ENCODE data around the gene APMAP. TPM values are rescaled to one million over a fixed set of nuclear protein-coding genes. Genes with fewer than 3 reads are reported as not detected.

Gene APMAP
- total and polyA plus RNA-seq, 2 experiments from 2014 or later, result 110 to 123 TPM

GRCh38 chr20:24957326-24958016, 35.1 kb downstream of the APMAP start:
- no peaks in the 10 kb centered on the region for H3K9me2 ChIP-seq (replicated peaks; ENCODE audit: insufficient read depth)
- H3K4me2 ChIP-seq, result no peak overlapping the region
- no peaks in the 10 kb centered on the region for H3K27me3 ChIP-seq
- no peak overlapping the region for H2AFZ ChIP-seq
- H3K9me3 ChIP-seq (ENCODE audit: low read depth), result no peaks in the 10 kb centered on the region
- H3K36me3 ChIP-seq (replicated peaks; ENCODE audit: insufficient read depth, low read depth), result no peaks in the 10 kb centered on the region
- no peak overlapping the region for H3K4me3 ChIP-seq
- TF ChIP-seq EZH2 (IDR thresholded peaks at IDR 0.05; ENCODE audit: borderline replicate concordance), result no peak
- TF ChIP-seq EZH2phosphoT487 (IDR thresholded peaks at IDR 0.05; ENCODE audit: low read depth, severe bottlenecking, unreplicated experiment), result no peak
- TF ChIP-seq CTCF (IDR thresholded peaks at IDR 0.05; ENCODE audit: poor library complexity), result no peak
- WGBS (ENCODE audit: low lambda C conversion rate, missing lambda C conversion rate), result 94% methylated on average over 18 of the region's 18 CpGs
- no peak for DNase-seq (ENCODE audit: low spot score)
- H3K27ac ChIP-seq, result no peak overlapping the region
- H4K20me1 ChIP-seq (ENCODE audit: insufficient read depth, poor library complexity, severe bottlenecking), result no peaks in the 10 kb centered on the region
- H3K4me1 ChIP-seq (ENCODE audit: insufficient read depth), result no peaks in the 10 kb centered on the region
- no peaks in the 10 kb centered on the region for H3K79me2 ChIP-seq

GRCh38 chr20:24956001-24956841, 36.3 kb downstream of the APMAP start:
- H3K9me2 ChIP-seq (replicated peaks; ENCODE audit: insufficient read depth), result no peaks in the 10 kb centered on the region
- no peak for TF ChIP-seq EZH2 (IDR thresholded peaks at IDR 0.05; ENCODE audit: borderline replicate concordance)
- TF ChIP-seq CTCF (IDR thresholded peaks at IDR 0.05; ENCODE audit: poor library complexity), result no peak
- no peak for TF ChIP-seq EZH2phosphoT487 (IDR thresholded peaks at IDR 0.05; ENCODE audit: low read depth, severe bottlenecking, unreplicated experiment)
- no peaks in the 10 kb centered on the region for H3K9me3 ChIP-seq (ENCODE audit: low read depth)
- 96% methylated on average over 22 of the region's 22 CpGs for WGBS (ENCODE audit: low lambda C conversion rate, missing lambda C conversion rate)
- no peaks in the 10 kb centered on the region for H3K27me3 ChIP-seq
- DNase-seq (ENCODE audit: low spot score), result no peak
- H3K79me2 ChIP-seq, result no peaks in the 10 kb centered on the region
- H3K27ac ChIP-seq, result no peak overlapping the region
- H3K4me2 ChIP-seq, result no peak overlapping the region
- H2AFZ ChIP-seq, result no peak overlapping the region
- H3K36me3 ChIP-seq (replicated peaks; ENCODE audit: insufficient read depth, low read depth), result no peaks in the 10 kb centered on the region
- no peak overlapping the region for H3K4me3 ChIP-seq
- no peaks in the 10 kb centered on the region for H4K20me1 ChIP-seq (ENCODE audit: insufficient read depth, poor library complexity, severe bottlenecking)
- H3K4me1 ChIP-seq (ENCODE audit: insufficient read depth), result no peaks in the 10 kb centered on the region

- Histone ChIP-seq H3K9me2 (replicated peaks; ENCODE audit: insufficient read depth) (no peaks in the 10 kb centered on the region), H3K4me1 (ENCODE audit: insufficient read depth) (no peaks in the 10 kb centered on the region), H3K27me3 (no peaks in the 10 kb centered on the region), H3K27ac (no peak overlapping the region), H2AFZ (no peak overlapping the region), H3K79me2 (no peaks in the 10 kb centered on the region), H3K9me3 (ENCODE audit: low read depth) (no peaks in the 10 kb centered on the region), H3K4me2 (no peak overlapping the region), H3K36me3 (replicated peaks; ENCODE audit: insufficient read depth, low read depth) (no peaks in the 10 kb centered on the region), H4K20me1 (ENCODE audit: insufficient read depth, poor library complexity, severe bottlenecking) (no peaks in the 10 kb centered on the region), H3K4me3 (no peak overlapping the region)
- TF ChIP-seq EZH2phosphoT487 (IDR thresholded peaks at IDR 0.05; ENCODE audit: low read depth, severe bottlenecking, unreplicated experiment), result no peak
- TF ChIP-seq CTCF (IDR thresholded peaks at IDR 0.05; ENCODE audit: poor library complexity), result no peak
- TF ChIP-seq EZH2 (IDR thresholded peaks at IDR 0.05; ENCODE audit: borderline replicate concordance), result no peak
- DNase-seq (ENCODE audit: low spot score), result no peak
- 91% methylated on average over 3 of the region's 3 CpGs for WGBS (ENCODE audit: low lambda C conversion rate, missing lambda C conversion rate)
Observed at GRCh38 chr20:24955045-24955444, 37.5 kb downstream of the APMAP start.
